UCSD-AML1 (cell line): ENCODE measurements around the gene DNAJC16.
"Not testable (repeated sequence)": the region's sequence is repeated elsewhere in the genome, so short reads cannot be mapped to it uniquely, and the experiment has no call there.

Experiments
- DNase-seq: peaks from one replicate; lab custom pipeline; 2025; ENCODE audit not compliant: unreplicated experiment; lab: John Stamatoyannopoulos, UW

Gene DNAJC16

GRCh38 chr1:15578921-15579682 is 52.5 kb downstream of the DNAJC16 start:
- DNase-seq = no peak

DNA sequence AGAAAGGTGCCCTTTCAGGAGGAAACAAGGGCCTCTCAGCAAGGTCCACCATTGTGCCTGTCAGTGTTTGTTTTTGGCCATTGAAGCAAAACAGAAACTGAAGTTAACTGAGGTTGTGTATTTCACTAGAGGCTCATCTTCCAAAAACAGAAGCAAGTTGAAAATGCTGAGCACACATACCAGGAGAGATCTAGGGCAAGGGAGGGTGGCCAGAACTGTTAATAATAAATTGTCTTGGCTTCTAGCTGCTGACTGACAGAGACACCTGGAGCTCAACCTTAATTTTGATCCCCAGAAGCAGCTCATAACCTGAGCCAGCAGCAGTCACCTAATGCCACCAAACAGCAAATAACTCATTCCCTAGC is 53.0 kb downstream of the DNAJC16 start:
- no peak for DNase-seq

DNA sequence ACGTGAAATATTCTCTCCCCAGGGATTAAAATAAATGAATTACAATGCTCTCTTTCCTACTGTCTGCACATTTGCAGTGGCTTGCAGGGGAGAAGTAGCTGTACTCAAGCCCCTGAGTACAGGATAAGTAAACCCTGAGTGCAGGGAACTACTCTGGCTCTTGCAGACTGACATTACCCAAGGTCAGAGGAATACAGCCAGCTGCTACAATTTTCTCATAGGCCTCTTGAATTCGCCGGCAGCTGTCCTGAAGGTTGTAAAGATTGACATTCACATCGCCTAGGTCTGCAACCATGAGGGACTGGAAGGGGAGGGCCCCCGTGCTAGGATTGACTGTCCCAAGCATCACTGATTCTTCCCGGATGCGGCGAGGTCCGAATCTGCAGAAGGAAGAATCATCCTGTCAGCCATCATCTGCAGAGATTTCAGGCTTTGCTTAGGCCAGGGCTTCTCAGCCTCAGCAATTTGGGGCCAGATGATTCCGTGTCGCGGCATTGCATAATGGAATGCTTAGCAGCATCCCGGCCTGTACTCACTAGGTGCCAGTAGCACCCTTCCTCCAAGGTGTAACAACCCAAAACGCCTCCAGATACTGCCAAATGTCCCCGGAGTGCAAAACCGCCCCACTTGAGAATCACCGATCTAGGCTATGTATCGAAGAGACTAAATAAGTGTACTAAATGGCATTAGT is 56.5 kb downstream of the DNAJC16 start:
- no peak for DNase-seq

DNA sequence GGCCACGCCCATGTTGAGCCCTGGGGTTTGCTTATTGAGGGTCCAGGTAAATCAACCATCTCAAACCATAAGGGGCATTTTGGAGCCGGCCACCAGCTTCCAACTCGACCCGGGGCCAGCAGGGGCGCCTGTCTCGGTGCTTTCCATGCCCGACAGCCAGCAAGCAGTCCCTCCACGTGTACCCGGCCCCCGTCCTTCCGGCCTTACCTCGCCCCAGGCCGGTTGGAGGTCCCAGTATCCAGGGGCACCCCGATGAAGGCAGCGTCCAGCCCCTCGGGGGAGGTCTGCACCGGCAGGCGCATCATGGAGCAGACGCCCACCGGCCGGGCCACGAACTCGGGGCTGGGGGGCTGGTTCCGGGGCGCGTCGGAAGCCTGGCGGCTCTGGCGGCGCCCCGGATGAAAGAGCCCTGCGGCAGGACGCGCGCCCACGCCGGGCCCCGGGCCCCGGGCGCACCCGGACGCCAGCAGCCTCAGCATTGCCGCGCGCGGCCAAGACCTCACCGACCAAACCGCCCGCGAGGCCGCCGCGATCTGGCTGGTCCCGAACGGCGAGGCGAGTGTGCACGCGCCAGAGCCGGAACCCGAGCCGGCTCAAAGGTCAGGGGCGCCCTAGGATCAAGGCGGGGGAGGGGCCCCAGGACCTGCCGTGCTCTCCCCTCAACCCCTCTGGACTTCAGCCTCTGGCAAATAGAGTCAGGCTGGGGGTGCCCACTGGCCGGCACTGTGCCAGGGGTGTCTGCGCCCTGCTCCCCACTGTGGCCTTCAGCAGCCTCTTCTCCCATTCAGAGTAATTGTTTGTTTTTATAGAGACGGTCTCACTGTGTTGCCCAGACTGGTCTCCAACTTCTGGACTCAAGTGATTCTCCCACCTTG is 58.1 kb downstream of the DNAJC16 start, which contains the start of gene AGMAT:
TSS of gene AGMAT (minus strand) at position 563 of the 875 bp plus-strand sequence. CDS start at position 479, 84 bp downstream.
- no peak for DNase-seq

DNA sequence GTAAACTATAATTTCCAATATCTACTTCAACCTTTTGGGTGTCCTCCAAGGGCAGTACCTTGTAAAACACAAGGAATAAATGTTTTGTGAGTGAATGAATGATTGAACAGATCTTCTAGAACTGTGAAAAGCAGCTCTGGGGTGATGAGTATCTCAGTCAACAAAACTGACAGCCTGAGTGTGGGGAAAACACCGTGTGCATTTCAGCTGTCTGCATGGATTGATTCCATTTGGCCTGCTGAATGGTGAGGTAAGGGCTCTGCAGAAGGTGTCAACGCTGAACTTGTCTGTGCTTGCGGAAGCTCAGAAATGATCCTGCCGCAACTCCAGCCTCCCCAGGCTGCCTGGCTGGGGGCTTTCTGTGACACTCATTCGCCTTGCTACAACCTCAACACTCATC is 65.6 kb downstream of the DNAJC16 start:
- no peak for DNase-seq

- no peak for DNase-seq
Measured at GRCh38 chr1:15595809-15596617, 69.4 kb downstream of the DNAJC16 start.

DNA sequence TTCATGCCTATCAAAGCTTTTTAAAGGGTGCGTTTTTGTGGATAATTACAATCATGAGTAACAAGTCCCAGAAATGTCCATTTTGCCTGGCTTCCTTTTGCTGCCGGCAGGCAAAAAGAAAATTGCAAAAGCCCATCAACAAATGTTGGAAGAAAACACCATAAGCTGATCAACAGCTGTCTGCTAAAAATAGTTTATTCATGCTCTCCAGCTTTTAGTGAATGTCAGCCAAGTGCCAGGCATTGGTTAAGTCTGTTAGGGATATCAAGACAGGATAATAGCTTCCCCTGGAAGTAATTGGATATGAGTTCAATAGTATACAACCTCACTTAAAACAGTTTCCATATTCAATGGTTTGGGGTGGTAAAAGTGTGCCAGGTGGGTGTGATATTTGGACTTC is 71.8 kb downstream of the DNAJC16 start:
- DNase-seq = no peak

GRCh38 chr1:15603050-15603965 is 76.7 kb downstream of the DNAJC16 start:
- DNase-seq = peak; percentile 91

DNA sequence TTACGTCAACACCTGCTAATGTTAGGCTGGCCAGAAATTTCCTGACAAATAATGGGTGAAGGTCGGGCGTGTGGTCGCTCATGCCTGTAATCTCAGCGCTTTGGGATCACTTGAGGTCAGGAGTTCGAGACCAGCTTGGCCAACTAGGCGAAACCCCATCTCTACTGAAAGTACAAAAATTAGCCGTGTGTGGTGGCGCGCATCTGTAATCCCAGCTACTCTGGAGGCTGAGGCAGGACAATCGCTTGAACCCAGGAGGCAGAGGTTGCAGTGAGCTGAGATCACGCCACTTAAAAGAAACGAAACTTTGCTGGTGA is 77.3 kb downstream of the DNAJC16 start:
- DNase-seq = not testable (repeated sequence)

DNA sequence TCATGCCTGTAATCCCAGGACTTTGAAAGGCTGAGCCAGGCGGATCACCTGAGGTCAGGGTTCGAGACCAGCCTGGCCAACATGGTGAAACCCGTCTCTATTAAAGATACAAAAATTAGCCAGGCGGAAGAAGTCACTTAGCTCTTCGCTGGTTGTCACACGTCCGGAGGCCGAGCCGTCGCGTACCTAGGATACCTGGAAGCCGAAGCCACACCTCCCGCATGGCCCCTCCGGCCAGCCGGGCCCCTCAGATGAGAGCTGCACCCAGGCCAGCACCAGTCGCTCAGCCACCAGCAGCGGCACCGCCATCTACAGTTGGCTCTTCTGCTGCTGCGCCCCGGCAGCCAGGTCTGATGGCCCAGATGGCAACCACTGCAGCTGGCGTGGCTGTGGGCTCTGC is 77.8 kb downstream of the DNAJC16 start:
- DNase-seq = not testable (repeated sequence)

DNA sequence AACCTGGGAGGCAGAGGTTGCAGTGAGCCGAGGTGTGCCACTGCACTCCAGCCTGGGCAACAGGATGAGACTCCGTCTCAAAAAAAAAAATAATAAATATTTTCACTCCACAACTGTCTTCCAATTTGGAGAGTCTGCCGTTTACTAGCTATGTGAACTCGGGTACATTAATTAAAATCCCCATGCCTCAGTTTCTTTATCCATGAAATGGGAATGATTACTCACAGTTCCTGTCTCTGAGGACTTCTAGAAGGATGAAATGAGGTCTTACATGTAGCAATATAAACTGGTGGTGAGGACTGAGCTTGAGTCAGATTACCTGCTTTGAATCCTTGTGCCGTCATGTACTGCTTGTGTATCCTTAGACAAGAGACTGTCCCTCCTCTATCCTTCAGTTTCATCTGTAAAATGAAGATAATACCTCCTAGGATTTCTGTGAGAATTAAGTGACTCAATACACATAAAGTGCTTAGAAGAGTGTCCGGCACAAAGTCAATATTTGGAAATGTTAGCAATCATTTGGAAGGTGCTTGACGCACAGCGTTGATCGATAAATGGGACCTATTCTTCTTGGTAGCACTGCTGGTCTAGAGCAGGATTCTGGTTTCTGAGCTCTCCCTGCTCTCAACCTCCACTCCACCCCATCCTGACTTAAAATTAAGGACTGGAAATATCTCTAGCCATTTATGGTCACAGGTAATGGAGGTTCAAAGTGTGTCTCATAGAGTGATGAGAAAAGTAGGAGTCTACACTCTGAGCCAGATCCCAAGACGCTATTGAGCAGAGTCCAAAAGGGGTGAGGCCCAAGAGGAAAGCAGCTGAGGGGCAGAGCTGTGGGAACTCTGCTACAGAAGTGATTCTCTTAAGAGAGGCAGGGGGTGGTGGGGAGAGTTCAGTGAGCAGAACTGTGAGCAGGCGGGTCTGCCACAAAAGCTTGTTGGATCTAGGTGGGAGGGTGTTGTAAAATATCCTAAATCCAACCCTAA is 79.0 kb downstream of the DNAJC16 start:
- DNase-seq = no peak

- DNase-seq = no peak
Measured at GRCh38 chr1:15609631-15610030, 83.0 kb downstream of the DNAJC16 start.

DNA sequence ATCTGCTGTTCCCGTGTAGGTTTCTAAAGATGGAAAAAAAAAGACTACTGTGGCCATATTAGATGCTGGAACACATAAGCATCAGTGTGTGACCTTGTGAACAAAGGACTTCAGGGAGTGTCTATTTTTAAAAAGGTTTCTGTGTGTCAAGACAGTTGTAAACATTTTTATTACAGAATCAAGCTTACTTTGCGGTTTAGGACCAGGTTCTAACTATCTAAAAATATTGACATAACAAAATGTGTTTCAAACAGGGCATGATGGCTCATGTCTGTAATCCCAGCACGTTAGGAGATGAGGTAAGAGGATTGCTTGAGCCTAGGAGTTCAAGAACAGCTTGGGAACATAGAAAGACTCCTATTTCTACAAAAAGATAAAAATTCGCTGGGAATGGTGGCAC is 83.5 kb downstream of the DNAJC16 start:
- no peak for DNase-seq

GRCh38 chr1:15616373-15617172 is 89.9 kb downstream of the DNAJC16 start:
- no peak for DNase-seq

GRCh38 chr1:15617173-15618076 is 90.8 kb downstream of the DNAJC16 start, which contains the start of gene DDI2:
DDI2 (plus strand) TSS chr1:15617458; CDS start chr1:15617671, 213 bp downstream.
- DNase-seq = peak; percentile 98

DNA sequence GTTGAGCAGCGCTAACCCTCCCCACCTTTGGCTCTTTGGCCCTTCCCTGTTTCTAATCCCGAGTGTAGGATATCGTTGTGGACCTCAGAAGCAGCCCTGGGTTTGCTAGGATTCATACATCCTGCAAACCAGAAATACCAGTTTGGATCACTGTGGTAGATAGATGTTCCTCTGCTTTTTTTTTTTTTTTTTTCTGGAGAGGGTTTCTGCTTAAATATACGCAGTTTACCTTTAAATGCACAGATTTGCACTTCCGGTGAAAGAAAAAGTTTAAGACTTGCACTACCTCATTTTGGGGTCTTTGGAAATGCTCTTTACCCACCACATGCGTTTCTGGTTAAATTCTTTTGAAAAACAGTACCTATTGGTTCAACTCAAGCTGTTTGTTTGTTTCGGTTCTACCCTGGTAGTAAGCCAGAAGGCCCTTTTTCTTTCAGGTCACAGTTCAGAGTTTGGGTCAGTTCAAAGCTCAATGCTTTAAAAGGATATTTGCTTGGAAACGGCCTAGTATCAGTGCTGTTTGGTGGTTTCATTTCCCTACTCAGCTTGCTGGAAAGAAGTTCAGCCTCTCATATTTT is 91.5 kb downstream of the DNAJC16 start:
- DNase-seq = no peak
